ENCODE data around the gene CLEC20A. TPM values are rescaled to one million over a fixed set of nuclear protein-coding genes. Genes with fewer than 3 reads are reported as not detected.

CLEC20A gene
- total and polyA plus RNA-seq, 8 donors = 0.13 to 0.54 (median 0.41) TPM; not detected in 4

DNA sequence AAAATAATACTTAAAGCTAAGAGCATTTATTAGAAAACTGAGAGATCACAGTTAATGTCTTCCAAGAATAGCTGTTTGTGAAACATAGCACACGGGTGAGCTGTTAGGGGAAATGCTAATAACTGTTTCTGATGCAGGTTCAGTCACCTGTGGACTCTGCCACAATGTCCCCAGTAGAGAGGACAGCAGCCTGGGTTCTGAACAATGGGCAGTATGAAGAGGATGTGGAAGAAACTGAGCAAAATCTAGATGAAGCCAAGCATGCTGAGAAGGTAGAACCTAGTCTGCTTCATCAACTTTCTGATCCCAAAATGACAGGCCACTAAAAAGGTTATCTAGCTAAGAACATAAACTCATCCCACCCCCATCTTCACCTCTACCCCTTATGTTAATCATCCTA lies 32.6 kb downstream of the CLEC20A start:
- Histone ChIP-seq H3K9me3 (no peaks in the 10 kb centered on the region), H3K4me3 (no peak overlapping the region), H3K27me3 (no peaks in the 10 kb centered on the region), H3K27ac (no peak overlapping the region), H3K4me1 (no peaks in the 10 kb centered on the region), H3K36me3 (peaks cover 0 to 25% of the 10 kb centered on the region in 2 donors)
- intact Hi-C loops (cut with DNase I) = no loop called here
- DNase-seq (no peak), ATAC-seq (no peak)
- TF ChIP-seq, protein P1, sequence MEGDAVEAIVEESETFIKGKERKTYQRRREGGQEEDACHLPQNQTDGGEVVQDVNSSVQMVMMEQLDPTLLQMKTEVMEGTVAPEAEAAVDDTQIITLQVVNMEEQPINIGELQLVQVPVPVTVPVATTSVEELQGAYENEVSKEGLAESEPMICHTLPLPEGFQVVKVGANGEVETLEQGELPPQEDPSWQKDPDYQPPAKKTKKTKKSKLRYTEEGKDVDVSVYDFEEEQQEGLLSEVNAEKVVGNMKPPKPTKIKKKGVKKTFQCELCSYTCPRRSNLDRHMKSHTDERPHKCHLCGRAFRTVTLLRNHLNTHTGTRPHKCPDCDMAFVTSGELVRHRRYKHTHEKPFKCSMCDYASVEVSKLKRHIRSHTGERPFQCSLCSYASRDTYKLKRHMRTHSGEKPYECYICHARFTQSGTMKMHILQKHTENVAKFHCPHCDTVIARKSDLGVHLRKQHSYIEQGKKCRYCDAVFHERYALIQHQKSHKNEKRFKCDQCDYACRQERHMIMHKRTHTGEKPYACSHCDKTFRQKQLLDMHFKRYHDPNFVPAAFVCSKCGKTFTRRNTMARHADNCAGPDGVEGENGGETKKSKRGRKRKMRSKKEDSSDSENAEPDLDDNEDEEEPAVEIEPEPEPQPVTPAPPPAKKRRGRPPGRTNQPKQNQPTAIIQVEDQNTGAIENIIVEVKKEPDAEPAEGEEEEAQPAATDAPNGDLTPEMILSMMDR (IDR thresholded peaks at IDR 0.05) = no peak

DNA sequence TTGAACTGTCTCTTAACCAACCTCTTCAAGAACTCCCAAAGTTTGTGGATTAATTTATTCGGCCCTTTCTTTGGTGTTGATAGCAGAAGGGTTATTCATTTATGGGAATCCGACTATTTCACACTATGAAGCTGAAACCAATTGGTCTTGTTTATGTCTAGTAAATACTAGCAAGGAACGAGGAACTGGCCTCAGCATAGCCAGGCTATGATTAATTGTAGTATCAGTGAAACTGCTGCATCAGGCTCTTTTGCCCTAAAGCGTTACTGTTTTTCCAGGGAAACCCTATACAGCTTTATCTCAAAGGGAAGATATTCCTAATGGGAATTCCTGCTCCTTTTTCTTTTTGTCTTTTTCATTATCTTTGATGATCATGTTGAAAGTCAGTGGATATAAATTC lies 35.1 kb downstream of the CLEC20A start:
- no peak for DNase-seq
- Histone ChIP-seq H3K4me1 (no peaks in the 10 kb centered on the region), H3K9me3 (no peaks in the 10 kb centered on the region), H3K4me3 (no peak overlapping the region), H3K27ac (no peak overlapping the region), H3K27me3 (no peaks in the 10 kb centered on the region), H3K36me3 (peaks cover 0 to 23% of the 10 kb centered on the region in 2 donors)
- TF ChIP-seq, protein P1 (IDR thresholded peaks at IDR 0.05) = no peak
- no peak for ATAC-seq
- intact Hi-C loops (cut with DNase I) = no loop called here

DNA sequence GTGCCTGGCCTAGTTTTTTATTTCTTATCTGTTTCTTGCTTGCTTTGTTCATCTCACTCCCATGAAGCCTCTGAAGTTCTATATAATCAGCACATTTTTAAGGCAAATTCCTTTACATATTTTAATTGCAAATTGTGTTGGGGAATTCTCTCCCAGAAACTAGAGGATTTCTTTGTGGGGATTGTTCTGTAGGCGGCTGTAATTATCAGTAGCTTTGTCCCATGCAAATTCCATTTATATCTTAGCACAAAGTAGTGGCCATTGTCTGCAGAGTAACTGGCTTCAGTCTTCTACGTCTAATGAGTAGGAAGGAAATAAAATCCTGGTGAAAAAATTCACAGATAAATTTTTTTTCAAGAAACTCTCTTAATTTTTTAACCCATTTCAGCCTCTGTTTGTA lies 35.7 kb downstream of the CLEC20A start:
- Histone ChIP-seq H3K27me3 (no peaks in the 10 kb centered on the region), H3K9me3 (no peaks in the 10 kb centered on the region), H3K4me1 (no peaks in the 10 kb centered on the region), H3K36me3 (peaks cover 0 to 23% of the 10 kb centered on the region in 2 donors), H3K4me3 (no peak overlapping the region), H3K27ac (no peak overlapping the region)
- intact Hi-C loops (cut with DNase I) = no loop called here
- TF ChIP-seq, protein P1 (IDR thresholded peaks at IDR 0.05) = no peak
- ATAC-seq (no peak), DNase-seq (no peak)

DNA sequence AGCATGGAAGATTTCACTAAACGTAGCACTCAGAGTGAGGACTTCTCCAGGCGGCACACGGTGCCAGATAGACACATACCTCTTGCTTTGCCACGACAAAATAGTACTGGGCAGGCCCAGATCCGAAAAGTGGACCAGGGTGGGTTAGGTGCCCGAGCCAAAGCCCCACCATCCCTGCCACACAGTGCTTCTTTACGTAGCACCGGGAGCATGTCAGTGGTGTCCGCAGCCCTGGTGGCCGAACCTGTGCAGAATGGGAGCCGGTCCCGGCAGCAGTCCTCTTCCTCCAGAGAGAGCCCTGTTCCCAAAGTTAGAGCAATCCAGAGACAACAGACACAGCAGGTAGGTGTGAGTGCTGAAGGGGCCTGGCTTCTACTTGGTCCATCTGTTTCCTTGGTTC lies 38.6 kb downstream of the CLEC20A start:
- Histone ChIP-seq H3K36me3 (peaks cover 0 to 20% of the 10 kb centered on the region in 2 donors), H3K9me3 (no peaks in the 10 kb centered on the region), H3K27ac (no peak overlapping the region), H3K27me3 (no peaks in the 10 kb centered on the region), H3K4me3 (no peak overlapping the region), H3K4me1 (no peaks in the 10 kb centered on the region)
- intact Hi-C loops (cut with DNase I) = no loop called here
- no peak for ATAC-seq
- DNase-seq = peak in 1 of 4 donors; percentile 64
- TF ChIP-seq, protein P1 (IDR thresholded peaks at IDR 0.05) = no peak

DNA sequence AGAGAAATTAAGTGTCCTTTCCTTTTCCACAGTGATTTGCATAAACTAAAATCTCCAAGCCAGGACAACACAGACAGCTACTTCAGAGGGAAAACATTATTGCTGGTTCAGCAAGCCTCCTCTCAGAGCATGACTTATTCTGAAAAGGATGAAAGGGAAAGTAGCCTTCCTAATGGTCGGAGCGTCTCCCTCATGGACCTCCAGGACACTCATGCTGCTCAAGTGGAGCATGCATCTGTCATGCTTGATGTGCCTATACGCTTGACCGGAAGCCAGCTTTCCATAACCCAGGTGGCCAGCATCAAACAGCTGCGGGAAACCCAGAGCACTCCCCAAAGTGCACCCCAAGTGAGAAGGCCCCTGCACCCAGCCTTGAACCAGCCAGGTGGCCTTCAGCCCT lies 39.1 kb downstream of the CLEC20A start:
- Histone ChIP-seq H3K4me1 (no peaks in the 10 kb centered on the region), H3K9me3 (no peaks in the 10 kb centered on the region), H3K36me3 (peaks cover 0 to 20% of the 10 kb centered on the region in 2 donors), H3K27me3 (no peaks in the 10 kb centered on the region), H3K4me3 (no peak overlapping the region), H3K27ac (no peak overlapping the region)
- no peak for ATAC-seq
- intact Hi-C loops (cut with DNase I) = no loop called here
- DNase-seq = peak in 1 of 4 donors; percentile 24
- TF ChIP-seq, protein P1 (IDR thresholded peaks at IDR 0.05) = no peak
